ENCODE data around the gene PLEKHM1. TPM values are rescaled to one million over a fixed set of nuclear protein-coding genes. Genes with fewer than 3 reads are reported as not detected.

PLEKHM1 gene
- total and polyA plus RNA-seq, 2 of the 13 experiments (the other 11 are each of a cell fraction or from before 2014, with no cell fraction given): 7.6 to 13.5 TPM

DNA sequence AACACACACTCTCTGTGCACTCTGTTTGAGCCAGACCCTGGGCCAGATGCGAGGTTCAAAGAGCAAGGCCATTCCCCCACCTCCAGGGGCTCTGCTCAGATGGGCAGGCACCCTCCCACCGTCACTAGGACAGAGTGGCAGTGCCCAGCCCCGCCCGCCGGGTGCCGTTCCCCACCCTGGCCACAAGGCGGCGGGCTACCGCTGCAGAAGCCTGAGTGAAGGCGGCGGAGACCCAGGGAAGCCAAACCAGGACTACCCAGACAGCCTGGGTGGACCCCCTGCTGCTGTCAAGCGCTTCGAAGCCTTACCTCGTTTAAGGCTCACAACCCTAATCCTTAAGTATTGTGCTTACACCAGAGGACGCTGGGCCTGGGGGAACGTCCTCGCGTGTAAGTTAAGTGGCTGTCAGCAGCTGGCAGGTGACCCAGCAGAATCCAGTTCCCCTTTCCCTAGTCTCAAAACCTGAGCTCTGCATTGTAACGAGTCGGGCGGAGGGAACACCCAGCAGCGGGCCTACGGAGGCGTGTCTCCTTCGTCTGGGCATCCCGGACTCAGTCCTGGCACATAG, 62.4 kb downstream of the PLEKHM1 start (continued):
- TF ChIP-seq ZNF468 (CRISPR knock-in tag; IDR thresholded peaks at IDR 0.05) (no peak), TBL1XR1 (IDR thresholded peaks at IDR 0.05; ENCODE audit: borderline replicate concordance, low read length, partially characterized antibody) (no peak), AHR (CRISPR knock-in tag; IDR thresholded peaks at IDR 0.05) (peak; percentile 86; the same call in 1 of the 2 replicates), KLF16 (CRISPR knock-in tag; IDR thresholded peaks at IDR 0.05) (peak in 1 of 2 experiments; percentile 46; a peak in 1 of 4 replicates), RBFOX2 (IDR thresholded peaks at IDR 0.05; ENCODE audit: low read depth, low read length) (no peak), CHD4 (IDR thresholded peaks at IDR 0.05; ENCODE audit: borderline replicate concordance, low read length) (no peak), MTA1 (CRISPR knock-in tag; IDR thresholded peaks at IDR 0.05; ENCODE audit: borderline replicate concordance) (peak; percentile 79; the same call in 1 of the 2 replicates), THRA (CRISPR knock-in tag; IDR thresholded peaks at IDR 0.05; ENCODE audit: borderline replicate concordance) (peak; percentile 65; the same call in 1 of the 2 replicates), ZNF20 (CRISPR knock-in tag; IDR thresholded peaks at IDR 0.05) (no peak), SOX6 (IDR thresholded peaks at IDR 0.05) (no peak), SOX6 (CRISPR knock-in tag; IDR thresholded peaks at IDR 0.05) (peak; percentile 57), CBFB (CRISPR knock-in tag; IDR thresholded peaks at IDR 0.05) (0 out of 2 replicates have a peak, but pooled peaks have one; percentile 35), KIAA2018 (CRISPR knock-in tag; IDR thresholded peaks at IDR 0.05; ENCODE audit: borderline replicate concordance) (no peak), UBTF (CRISPR knock-in tag; IDR thresholded peaks at IDR 0.05) (peak; percentile 65; the same call in 1 of the 2 replicates)
- TF ChIP-seq, protein P1, sequence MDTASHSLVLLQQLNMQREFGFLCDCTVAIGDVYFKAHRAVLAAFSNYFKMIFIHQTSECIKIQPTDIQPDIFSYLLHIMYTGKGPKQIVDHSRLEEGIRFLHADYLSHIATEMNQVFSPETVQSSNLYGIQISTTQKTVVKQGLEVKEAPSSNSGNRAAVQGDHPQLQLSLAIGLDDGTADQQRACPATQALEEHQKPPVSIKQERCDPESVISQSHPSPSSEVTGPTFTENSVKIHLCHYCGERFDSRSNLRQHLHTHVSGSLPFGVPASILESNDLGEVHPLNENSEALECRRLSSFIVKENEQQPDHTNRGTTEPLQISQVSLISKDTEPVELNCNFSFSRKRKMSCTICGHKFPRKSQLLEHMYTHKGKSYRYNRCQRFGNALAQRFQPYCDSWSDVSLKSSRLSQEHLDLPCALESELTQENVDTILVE (CRISPR knock-in tag; IDR thresholded peaks at IDR 0.05): peak; percentile 39; the same call in 1 of the 2 replicates
- TF ChIP-seq, protein P2, sequence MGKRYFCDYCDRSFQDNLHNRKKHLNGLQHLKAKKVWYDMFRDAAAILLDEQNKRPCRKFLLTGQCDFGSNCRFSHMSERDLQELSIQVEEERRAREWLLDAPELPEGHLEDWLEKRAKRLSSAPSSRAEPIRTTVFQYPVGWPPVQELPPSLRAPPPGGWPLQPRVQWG (CRISPR knock-in tag; IDR thresholded peaks at IDR 0.05; ENCODE audit: borderline replicate concordance, low read depth): no peak
